Mesenteric fat pad (tissue), 1 donor: Measurements from ENCODE around the gene PLSCR3. TPM values are rescaled to one million over a fixed set of nuclear protein-coding genes. Genes with fewer than 3 reads are reported as not detected.

Source experiments
- DNase-seq: peaks from one replicate; pipeline ENCODE4 v3.0.0-alpha.2; 2020; ENCODE audit warnings: low spot score
- total RNA-seq: library from RNA; stranded (reverse); fragmentation: NEBNext Ultra II Directional; extraction: Animal tissue kit (Norgen Biotek cat#: 25700); gene quantifications from one replicate; pipeline ENCODE4 v1.2.1, GENCODE V29; 2021
- donor health status: DM: yes; HTN: yes; CAD: no.

The PLSCR3 gene
- total RNA-seq, 1 donor from 2014 or later, result 42.6 TPM

GRCh38 chr17:7407082-7407481 is 12.8 kb upstream of the PLSCR3 start:
- DNase-seq, result no peak

DNA sequence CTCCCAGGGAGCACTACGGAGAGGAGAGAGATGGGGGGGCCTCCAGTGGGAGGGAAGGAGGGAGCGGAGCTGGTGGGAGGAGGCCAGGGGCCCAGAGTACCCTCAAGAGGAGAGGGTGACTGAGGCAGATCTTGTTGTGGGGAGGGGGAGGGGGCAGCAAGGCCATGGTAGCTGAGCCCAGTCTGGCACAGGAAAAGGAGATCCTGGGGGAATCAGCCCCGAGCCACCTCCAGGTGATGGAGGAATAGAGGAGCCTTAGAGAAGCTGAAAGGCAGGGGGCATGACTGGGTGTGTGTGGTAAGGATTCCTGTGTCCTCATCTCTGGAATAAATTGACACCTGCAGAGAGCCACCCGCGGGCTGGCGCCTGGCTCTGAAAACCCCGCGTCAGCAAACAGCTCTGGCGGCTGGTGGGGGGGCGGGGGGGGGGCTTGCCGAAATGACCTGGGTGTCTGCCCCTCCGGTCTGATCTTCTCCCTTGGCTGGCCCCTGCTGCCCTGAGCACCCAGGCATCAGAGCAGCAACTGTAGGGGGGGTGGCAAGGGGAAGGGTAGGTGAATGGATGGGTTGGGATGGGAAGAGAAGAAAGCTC is 12.0 kb upstream of the PLSCR3 start:
- no peak for DNase-seq

DNA sequence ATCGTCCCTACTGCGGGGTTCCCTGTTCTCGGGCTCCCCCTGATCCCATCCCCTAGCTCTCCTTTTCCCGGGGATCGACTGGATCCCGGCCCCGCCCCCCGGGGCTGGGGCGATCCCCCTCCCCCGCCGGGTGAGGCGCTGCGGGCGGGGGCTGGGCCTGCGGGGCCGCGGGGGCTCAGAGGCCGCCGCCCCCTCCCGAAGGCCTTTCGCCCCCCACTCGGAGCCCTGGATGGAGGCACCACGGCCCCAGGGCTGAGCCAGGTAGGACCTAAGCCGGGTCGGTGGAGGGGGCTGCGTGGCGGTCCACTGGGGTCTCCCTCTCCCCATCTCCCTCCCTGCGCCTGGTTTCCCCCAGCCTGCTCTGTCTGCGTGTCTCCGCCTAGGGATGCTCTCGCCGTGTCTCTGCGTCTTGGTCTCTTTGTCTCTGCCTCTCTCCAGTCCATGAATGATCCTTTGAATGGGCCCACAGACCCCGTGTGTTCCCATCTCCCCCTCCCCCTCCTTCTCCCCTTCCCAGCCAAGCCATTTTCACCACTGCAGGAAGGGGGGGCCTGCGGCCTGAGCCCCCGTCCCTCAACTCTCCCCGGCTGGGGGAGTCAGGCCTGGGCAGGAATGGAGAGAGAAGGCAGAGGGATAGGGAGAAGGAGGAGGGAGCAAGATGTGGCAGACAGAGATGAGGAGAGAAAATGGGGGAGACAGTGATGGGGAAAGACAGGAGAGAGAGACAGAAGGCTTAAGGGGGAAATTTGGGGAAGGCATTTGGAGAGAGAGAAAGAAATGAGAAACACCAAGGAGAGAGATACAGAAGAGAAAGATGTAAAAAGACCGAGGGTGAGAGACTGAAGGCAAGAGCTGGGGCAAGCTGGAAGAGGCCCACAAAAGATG is 11.3 kb upstream of the PLSCR3 start:
- DNase-seq, result no peak

DNA sequence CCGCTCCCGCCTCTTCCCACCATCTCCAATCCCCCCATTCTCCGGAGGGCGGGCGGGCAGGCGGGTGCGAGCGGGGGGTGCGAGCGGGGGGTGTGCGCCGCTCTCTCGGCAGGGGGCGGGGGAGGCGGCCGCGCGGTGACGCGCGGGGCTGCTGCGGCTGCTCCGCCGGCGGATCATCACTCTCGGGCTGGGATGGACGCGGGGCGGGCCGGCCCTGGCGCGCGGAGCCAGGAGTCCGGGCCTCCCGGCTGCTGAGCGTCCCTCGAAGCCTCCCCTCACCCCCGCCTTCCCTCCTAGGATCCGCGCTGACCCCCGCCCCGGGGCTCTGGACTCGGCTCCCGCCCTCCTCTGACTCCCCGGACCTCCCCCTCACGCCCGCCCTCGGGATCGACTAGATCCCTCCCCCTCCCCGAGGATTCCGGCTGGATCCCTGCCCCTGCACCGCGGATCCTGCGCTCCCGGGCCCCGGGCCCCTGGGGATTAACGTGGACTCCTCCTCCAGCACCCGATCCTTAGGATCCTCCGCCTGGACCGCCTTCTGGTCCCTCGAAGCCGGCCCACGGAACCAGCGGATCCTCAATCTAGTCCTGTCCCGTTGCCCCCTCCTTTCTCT is 10.5 kb upstream of the PLSCR3 start:
- no peak for DNase-seq

DNA sequence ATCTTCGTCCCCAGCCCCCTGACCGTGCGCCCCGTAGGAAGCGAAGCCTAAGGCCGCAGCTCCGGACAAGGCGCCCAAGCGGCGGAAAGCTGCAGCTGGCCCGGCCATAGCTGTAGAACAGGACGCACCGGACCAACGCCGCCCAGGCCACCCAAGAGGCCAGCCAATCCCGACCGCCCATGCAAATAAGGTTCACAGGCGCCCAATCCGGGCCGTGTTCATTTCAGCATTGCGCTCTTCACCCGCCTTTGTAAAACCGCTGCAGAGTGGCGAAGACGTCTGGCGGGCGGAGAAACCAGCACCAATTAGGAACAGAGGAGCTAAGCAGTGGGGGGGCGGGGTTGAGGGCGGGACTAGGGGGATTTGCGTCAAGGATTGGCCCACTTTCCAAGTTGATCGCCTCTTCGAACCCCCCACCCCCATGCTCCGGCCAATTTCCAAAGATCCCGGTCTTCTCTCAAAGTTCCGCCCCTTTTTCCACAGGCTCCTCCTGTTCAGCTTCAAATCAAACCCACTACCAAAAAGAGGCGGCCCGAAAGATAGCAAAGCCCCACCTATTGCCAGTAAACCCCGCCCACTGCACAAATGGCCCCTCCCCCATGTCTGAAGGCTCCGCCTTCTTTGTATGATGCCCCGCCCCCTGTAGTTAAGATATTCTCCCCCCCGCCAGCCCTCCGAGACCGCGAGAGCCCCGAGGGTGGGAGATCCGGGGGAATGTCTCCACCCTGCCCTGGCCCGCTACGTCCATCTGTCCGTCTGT is 9.8 kb upstream of the PLSCR3 start, which contains the start of gene TMEM256:
Gene TMEM256 (minus strand): TSS at position 121 of the 760 bp plus-strand sequence. CDS start 13 bp downstream, at position 108.
- peak; percentile 98 for DNase-seq

DNA sequence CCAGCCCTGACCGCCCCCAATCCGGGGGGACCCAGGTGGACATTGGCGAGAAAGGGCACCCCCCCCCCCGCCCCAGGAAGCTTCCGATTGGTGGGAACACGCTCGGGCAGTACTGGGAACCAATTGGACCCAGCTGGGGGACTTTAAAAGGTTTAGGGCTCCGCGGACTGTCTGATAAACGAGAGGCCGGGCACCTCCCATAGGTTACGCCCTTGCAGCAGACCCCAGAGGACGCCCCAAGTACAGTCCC is 9.3 kb upstream of the PLSCR3 start:
- no peak for DNase-seq

- no peak for DNase-seq
Observed at GRCh38 chr17:7403043-7403726, 8.9 kb upstream of the PLSCR3 start.

- DNase-seq, result no peak
Observed at GRCh38 chr17:7398612-7399011, 4.3 kb upstream of the PLSCR3 start.

GRCh38 chr17:7396147-7396546 is 1.8 kb upstream of the PLSCR3 start:
- DNase-seq, result no peak

GRCh38 chr17:7393613-7394451 is 493 bp downstream of the PLSCR3 start:
- DNase-seq, result no peak

- DNase-seq, result no peak
Observed at GRCh38 chr17:7392696-7393612, 1.4 kb downstream of the PLSCR3 start.

GRCh38 chr17:7391307-7391706 is 3.0 kb downstream of the PLSCR3 start:
- DNase-seq, result no peak

DNA sequence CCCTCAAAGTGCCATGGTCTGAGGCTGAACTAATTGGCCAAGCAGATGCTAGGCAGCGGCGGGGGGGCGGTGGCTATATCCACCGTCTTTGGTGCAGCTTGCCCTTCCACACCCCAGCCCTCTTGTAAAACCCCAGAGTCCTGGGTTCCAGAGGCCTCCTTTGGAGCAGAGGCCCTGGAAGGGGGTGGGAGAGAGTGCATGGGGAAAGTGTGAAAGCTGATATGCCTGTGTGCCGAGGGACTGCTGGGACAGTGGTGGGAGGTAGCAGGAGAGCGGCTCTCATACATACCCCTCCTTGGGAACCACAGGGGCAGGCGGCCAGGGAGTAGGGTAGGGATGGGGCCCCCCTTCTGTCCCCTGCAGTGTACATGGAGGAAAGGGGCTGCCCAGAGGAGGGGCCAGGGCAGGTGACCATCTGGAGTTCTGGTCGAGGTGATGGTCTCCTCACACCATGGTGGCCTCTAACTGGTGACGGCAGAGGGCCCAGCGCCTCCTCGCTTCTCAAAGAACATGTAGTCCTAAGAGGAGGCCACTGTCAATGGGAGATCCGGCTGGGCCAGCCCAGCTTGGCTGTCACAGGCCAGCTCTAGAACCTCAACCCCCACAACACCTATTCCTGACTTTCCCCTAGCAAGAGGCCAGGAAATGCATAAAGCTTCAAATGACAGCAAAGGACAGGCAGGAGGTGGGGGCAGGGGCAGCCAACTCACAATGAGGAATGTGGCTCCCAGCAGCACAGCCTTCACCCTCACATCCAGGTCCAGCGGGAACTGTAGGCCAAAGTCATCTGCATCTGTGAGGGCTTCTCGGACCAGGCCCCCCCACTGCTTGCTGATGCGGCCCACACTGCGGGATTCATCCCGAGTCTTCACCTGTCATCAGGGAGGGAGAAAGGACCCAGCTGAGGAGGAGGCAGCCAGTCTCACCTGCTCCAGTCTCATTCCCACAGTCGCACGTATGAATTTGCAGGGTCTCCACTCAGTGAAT is 4.1 kb downstream of the PLSCR3 start:
- no peak for DNase-seq

DNA sequence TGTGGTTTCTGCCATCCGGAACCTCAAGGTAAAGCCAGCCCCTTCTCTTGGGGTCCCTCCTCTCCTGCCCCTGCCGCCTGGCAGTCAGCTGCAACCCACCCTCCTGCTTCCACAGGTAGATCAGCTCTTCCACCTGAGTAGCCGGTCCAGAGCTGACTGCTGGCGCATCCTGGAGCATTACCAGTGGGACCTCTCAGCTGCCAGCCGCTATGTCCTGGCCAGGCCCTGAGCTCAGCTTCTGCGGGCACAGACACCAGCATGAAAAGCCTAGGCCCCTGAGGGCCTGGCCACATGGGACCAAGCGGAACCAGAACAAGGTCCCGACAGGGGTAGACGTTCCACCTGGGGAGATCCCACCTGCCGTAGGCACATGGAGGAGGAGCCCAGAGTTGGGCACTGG is 5.5 kb downstream of the PLSCR3 start:
- no peak for DNase-seq

DNA sequence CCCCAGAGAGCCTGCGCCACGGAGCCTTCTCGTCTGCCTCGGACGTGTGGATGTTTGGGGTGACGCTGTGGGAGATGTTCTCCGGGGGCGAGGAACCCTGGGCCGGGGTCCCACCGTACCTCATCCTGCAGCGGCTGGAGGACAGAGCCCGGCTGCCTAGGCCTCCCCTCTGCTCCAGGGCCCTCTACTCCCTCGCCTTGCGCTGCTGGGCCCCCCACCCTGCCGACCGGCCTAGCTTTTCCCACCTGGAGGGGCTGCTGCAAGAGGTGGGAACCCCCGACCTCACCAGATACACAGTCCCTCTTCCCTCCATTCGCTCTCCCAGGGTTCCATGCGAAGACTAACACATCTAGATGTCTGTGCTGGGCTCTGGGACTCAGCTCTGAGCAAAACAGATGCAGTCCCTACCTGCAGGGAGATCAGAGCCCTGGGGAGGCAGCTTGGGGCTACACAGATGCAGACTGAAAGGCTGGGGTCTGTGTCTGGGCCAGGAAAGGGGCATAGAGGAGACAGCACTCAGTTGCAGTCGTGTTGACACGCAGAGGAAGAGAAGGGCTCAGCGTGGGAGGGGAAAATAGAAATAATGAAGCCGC is 9.7 kb downstream of the PLSCR3 start:
- no peak for DNase-seq

DNA sequence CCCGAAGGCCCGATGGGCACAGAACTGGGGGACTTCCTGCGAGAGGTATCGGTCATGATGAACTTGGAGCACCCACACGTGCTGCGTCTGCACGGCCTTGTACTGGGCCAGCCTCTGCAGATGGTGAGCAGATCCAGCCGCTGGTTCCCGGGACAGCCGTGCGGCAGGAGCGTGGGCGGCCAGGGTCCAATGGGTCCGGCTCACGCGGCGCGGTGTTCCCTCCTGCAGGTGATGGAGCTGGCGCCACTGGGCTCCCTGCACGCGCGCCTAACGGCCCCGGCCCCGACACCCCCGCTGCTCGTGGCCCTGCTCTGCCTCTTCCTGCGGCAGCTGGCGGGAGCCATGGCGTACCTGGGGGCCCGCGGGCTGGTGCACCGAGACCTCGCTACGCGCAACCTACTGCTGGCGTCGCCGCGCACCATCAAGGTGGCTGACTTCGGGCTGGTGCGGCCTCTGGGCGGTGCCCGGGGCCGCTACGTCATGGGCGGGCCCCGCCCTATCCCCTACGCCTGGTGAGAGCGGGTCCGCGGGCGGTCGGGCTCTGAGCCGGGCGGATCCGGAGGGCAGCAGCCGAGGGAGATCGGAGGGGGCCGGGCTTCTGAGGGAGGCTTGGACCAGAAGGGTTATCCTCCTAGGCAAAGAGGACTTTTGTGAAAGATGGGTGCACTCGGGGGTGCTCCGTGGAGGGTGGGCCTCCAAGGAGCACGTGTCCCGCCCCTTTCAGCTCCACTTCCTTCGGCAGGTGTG is 10.4 kb downstream of the PLSCR3 start:
- DNase-seq, result no peak

DNA sequence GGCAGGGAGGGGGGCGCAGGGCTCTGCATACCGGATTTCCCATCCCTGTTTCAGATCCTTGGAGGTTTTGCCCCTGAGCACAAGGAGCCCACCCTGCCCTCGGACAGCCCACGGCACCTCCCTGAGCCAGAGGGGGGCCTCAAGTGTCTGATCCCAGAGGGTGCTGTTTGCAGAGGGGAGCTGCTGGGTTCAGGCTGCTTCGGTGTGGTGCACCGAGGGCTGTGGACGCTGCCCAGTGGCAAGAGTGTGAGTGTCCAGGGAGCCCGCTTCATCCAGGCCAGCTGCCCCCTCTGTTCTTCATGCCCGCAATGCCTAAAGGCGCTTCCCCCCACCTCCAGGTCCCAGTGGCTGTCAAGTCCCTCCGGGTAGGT is 11.0 kb downstream of the PLSCR3 start:
- no peak for DNase-seq
